HepG2 (cell line): ENCODE data around the gene NUDT3.
A peak's percentile ranks its signal among the peaks of the same experiment; 100 is the strongest.

Experiments
- CBFB ChIP-seq: sonication (generic); formaldehyde crosslinking; IDR thresholded peaks from 2 replicates; pipeline ENCODE4 v1.4.0; 2020; ENCODE audit warnings: missing genetic modification reagents
- FOXJ3 ChIP-seq: sonication (generic); formaldehyde crosslinking; IDR thresholded peaks from 2 replicates; pipeline ENCODE4 v1.4.0; 2020; ENCODE audit warnings: missing genetic modification reagents, mild to moderate bottlenecking, borderline replicate concordance
- NCOA2 ChIP-seq: sonication (generic); formaldehyde crosslinking; IDR thresholded peaks from 2 replicates; pipeline ENCODE4 v1.8.0; 2022; ENCODE audit warnings: inconsistent platforms
- NFE2 ChIP-seq: sonication (generic); formaldehyde crosslinking; IDR thresholded peaks from 2 replicates; pipeline ENCODE4 v1.4.0; 2020; ENCODE audit warnings: missing genetic modification reagents
- NR1H2 ChIP-seq: sonication (generic); formaldehyde crosslinking; IDR thresholded peaks from 2 replicates; pipeline ENCODE4 v1.8.1; 2022; ENCODE audit warnings: low read depth, missing genetic modification reagents, borderline replicate concordance
- POLR2A ChIP-seq, 2 experiments: IDR thresholded peaks; 2 replicates each; pipeline ENCODE4 v1.6.1; 2011; ENCODE audit warnings: low read depth in 2 of 2, low read length in 2 of 2, mild to moderate bottlenecking in 1 of 2, moderate library complexity in 1 of 2; ENCODE audit not compliant: insufficient read depth in 1 of 2
- SMC3 ChIP-seq: IDR thresholded peaks from 2 replicates; pipeline ENCODE4 v1.6.1; 2011; ENCODE audit warnings: low read length, improper control_type of control experiment
- TCF7 ChIP-seq: sonication (generic); IDR thresholded peaks from 2 replicates; pipeline ENCODE4 v1.6.1; 2016; ENCODE audit warnings: antibody characterized with exemption, low read depth
- ZFP82 ChIP-seq: sonication (generic); formaldehyde crosslinking; IDR thresholded peaks from 2 replicates; pipeline ENCODE4 v1.5.1; 2020; ENCODE audit warnings: mild to moderate bottlenecking, missing genetic modification reagents, borderline replicate concordance
- TF ChIP-seq, protein P1 (sequence below): sonication (generic); formaldehyde crosslinking; IDR thresholded peaks from 2 replicates; pipeline ENCODE4 v1.5.1; 2020; ENCODE audit warnings: mild to moderate bottlenecking, missing genetic modification reagents, moderate library complexity
- TF ChIP-seq, protein P2 (sequence below): sonication (generic); formaldehyde crosslinking; IDR thresholded peaks from 2 replicates; pipeline ENCODE4 v1.8.0; 2022; ENCODE audit warnings: mild to moderate bottlenecking, missing genetic modification reagents

- TF ChIP-seq ZFP82 (CRISPR knock-in tag) (no peak), SMC3 (no peak), CBFB (CRISPR knock-in tag) (no peak), FOXJ3 (CRISPR knock-in tag) (no peak), NR1H2 (CRISPR knock-in tag) (no peak), NFE2 (CRISPR knock-in tag) (no peak), TCF7 (no peak), POLR2A (IDR thresholded peaks at IDR 0.05; ENCODE audit: insufficient read depth in 1 of 2, low read depth in 2 of 2, low read length in 2 of 2) (0 out of 4 replicates have a peak, but pooled peaks of 1 of the 2 experiments have one; percentile 14), NCOA2 (CRISPR knock-in tag) (no peak)
- TF ChIP-seq, protein P1, sequence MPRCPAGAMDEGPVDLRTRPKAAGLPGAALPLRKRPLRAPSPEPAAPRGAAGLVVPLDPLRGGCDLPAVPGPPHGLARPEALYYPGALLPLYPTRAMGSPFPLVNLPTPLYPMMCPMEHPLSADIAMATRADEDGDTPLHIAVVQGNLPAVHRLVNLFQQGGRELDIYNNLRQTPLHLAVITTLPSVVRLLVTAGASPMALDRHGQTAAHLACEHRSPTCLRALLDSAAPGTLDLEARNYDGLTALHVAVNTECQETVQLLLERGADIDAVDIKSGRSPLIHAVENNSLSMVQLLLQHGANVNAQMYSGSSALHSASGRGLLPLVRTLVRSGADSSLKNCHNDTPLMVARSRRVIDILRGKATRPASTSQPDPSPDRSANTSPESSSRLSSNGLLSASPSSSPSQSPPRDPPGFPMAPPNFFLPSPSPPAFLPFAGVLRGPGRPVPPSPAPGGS (CRISPR knock-in tag), result no peak
- TF ChIP-seq, protein P2, sequence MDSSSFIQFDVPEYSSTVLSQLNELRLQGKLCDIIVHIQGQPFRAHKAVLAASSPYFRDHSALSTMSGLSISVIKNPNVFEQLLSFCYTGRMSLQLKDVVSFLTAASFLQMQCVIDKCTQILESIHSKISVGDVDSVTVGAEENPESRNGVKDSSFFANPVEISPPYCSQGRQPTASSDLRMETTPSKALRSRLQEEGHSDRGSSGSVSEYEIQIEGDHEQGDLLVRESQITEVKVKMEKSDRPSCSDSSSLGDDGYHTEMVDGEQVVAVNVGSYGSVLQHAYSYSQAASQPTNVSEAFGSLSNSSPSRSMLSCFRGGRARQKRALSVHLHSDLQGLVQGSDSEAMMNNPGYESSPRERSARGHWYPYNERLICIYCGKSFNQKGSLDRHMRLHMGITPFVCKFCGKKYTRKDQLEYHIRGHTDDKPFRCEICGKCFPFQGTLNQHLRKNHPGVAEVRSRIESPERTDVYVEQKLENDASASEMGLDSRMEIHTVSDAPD (CRISPR knock-in tag), result no peak
Measured at GRCh38 chr6:34240329-34241248, 151.9 kb downstream of the NUDT3 start.
